ENCODE data around the gene RNU7-1. TPM values are rescaled to one million over a fixed set of nuclear protein-coding genes. Genes with fewer than 3 reads are reported as not detected.

RNU7-1 gene
- total and polyA plus RNA-seq, 9 of the 15 experiments (the other 6 are each of a cell fraction or from before 2014, with no cell fraction given), result not detected

DNA sequence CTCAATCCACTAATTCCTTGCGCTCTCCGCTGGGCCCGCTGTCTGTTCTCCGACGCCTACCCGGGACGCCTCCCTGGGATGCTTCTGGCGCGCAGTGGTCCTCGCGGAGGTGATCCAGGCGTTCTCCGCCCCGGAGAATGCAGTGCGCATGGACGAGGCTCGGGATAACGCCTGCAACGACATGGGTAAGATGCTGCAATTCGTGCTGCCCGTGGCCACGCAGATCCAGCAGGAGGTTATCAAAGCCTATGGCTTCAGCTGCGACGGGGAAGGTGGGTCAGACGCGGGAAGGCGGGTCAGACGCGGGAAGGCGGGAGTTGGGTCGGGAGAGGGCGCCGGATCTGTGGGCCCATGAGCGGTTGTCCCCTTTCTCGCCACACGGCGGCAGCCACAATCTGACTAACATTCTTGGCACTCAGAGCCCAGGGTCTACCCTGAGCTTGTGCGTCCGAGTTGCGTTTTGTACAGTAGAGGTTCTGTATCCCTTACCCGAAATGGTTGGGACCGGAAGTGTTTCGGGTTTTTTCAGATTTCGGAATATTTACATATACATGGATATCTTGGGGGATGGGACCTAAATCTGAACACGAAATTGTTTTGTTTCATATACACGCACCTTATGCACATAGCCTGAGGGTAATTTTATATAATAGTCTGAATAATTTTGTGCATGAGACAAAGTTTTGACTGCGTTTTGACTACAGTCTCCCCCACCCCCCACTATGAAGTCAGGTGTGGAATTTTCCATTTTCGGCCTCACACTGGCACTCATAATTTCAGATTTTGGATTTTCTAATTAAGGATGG is 968 bp downstream of the RNU7-1 start (continued):
- TF ChIP-seq, protein P1, sequence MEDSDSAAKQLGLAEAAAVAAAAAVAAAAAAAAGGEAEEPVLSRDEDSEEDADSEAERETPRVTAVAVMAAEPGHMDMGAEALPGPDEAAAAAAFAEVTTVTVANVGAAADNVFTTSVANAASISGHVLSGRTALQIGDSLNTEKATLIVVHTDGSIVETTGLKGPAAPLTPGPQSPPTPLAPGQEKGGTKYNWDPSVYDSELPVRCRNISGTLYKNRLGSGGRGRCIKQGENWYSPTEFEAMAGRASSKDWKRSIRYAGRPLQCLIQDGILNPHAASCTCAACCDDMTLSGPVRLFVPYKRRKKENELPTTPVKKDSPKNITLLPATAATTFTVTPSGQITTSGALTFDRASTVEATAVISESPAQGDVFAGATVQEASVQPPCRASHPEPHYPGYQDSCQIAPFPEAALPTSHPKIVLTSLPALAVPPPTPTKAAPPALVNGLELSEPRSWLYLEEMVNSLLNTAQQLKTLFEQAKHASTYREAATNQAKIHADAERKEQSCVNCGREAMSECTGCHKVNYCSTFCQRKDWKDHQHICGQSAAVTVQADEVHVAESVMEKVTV (CRISPR knock-in tag; IDR thresholded peaks at IDR 0.05), result peak; percentile 83
- TF ChIP-seq SUPT5H (IDR thresholded peaks at IDR 0.05) (no peak), CREM (IDR thresholded peaks at IDR 0.05; ENCODE audit: low read depth) (peak; percentile 81), RHOXF2B (CRISPR knock-in tag; conservative IDR thresholded peaks at IDR 0.05) (no peak), WHSC1 (IDR thresholded peaks at IDR 0.05; ENCODE audit: low read length) (no peak), COPS2 (conservative IDR thresholded peaks at IDR 0.05) (no peak), ZNF764 (CRISPR knock-in tag; IDR thresholded peaks at IDR 0.05; ENCODE audit: low read depth) (no peak), ELF2 (CRISPR knock-in tag; IDR thresholded peaks at IDR 0.05) (no peak), SRSF7 (optimal IDR thresholded peaks at IDR 0.05; ENCODE audit: low read depth, low read length) (no peak), MEIS2 (IDR thresholded peaks at IDR 0.05; ENCODE audit: partially characterized antibody) (no peak), HDAC1 (IDR thresholded peaks at IDR 0.05) (peak in 1 of 2 experiments; percentile 72; a peak in 2 of 4 replicates), PRPF4 (IDR thresholded peaks at IDR 0.05; ENCODE audit: insufficient read depth, low read depth, low read length, poor library complexity, severe bottlenecking) (peak; percentile 93), SMAD1 (IDR thresholded peaks at IDR 0.05; ENCODE audit: low read depth, low read length, partially characterized antibody) (no peak)
- TF ChIP-seq, protein P2, sequence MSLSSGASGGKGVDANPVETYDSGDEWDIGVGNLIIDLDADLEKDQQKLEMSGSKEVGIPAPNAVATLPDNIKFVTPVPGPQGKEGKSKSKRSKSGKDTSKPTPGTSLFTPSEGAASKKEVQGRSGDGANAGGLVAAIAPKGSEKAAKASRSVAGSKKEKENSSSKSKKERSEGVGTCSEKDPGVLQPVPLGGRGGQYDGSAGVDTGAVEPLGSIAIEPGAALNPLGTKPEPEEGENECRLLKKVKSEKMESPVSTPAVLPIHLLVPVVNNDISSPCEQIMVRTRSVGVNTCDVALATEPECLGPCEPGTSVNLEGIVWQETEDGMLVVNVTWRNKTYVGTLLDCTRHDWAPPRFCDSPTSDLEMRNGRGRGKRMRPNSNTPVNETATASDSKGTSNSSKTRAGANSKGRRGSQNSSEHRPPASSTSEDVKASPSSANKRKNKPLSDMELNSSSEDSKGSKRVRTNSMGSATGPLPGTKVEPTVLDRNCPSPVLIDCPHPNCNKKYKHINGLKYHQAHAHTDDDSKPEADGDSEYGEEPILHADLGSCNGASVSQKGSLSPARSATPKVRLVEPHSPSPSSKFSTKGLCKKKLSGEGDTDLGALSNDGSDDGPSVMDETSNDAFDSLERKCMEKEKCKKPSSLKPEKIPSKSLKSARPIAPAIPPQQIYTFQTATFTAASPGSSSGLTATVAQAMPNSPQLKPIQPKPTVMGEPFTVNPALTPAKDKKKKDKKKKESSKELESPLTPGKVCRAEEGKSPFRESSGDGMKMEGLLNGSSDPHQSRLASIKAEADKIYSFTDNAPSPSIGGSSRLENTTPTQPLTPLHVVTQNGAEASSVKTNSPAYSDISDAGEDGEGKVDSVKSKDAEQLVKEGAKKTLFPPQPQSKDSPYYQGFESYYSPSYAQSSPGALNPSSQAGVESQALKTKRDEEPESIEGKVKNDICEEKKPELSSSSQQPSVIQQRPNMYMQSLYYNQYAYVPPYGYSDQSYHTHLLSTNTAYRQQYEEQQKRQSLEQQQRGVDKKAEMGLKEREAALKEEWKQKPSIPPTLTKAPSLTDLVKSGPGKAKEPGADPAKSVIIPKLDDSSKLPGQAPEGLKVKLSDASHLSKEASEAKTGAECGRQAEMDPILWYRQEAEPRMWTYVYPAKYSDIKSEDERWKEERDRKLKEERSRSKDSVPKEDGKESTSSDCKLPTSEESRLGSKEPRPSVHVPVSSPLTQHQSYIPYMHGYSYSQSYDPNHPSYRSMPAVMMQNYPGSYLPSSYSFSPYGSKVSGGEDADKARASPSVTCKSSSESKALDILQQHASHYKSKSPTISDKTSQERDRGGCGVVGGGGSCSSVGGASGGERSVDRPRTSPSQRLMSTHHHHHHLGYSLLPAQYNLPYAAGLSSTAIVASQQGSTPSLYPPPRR (CRISPR knock-in tag; IDR thresholded peaks at IDR 0.05; ENCODE audit: borderline replicate concordance), result no peak
- TF ChIP-seq, protein P3, sequence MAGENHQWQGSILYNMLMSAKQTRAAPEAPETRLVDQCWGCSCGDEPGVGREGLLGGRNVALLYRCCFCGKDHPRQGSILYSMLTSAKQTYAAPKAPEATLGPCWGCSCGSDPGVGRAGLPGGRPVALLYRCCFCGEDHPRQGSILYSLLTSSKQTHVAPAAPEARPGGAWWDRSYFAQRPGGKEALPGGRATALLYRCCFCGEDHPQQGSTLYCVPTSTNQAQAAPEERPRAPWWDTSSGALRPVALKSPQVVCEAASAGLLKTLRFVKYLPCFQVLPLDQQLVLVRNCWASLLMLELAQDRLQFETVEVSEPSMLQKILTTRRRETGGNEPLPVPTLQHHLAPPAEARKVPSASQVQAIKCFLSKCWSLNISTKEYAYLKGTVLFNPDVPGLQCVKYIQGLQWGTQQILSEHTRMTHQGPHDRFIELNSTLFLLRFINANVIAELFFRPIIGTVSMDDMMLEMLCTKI (IDR thresholded peaks at IDR 0.05; ENCODE audit: partially characterized antibody), result no peak
- TF ChIP-seq, protein P4, sequence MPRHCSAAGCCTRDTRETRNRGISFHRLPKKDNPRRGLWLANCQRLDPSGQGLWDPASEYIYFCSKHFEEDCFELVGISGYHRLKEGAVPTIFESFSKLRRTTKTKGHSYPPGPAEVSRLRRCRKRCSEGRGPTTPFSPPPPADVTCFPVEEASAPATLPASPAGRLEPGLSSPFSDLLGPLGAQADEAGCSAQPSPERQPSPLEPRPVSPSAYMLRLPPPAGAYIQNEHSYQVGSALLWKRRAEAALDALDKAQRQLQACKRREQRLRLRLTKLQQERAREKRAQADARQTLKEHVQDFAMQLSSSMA (CRISPR knock-in tag; IDR thresholded peaks at IDR 0.05), result no peak
- TF ChIP-seq, protein P5, sequence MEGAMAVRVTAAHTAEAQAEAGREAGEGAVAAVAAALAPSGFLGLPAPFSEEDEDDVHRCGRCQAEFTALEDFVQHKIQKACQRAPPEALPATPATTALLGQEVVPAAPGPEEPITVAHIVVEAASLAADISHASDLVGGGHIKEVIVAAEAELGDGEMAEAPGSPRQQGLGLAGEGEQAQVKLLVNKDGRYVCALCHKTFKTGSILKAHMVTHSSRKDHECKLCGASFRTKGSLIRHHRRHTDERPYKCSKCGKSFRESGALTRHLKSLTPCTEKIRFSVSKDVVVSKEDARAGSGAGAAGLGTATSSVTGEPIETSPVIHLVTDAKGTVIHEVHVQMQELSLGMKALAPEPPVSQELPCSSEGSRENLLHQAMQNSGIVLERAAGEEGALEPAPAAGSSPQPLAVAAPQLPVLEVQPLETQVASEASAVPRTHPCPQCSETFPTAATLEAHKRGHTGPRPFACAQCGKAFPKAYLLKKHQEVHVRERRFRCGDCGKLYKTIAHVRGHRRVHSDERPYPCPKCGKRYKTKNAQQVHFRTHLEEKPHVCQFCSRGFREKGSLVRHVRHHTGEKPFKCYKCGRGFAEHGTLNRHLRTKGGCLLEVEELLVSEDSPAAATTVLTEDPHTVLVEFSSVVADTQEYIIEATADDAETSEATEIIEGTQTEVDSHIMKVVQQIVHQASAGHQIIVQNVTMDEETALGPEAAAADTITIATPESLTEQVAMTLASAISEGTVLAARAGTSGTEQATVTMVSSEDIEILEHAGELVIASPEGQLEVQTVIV (CRISPR knock-in tag; IDR thresholded peaks at IDR 0.05; ENCODE audit: borderline replicate concordance), result no peak

All from K562 (cell line).